ENCODE measurements around the gene PPP1R14D.
"Not testable (repeated sequence)": the region's sequence is repeated elsewhere in the genome, so short reads cannot be mapped to it uniquely, and the experiment has no call there.

The PPP1R14D gene

DNA sequence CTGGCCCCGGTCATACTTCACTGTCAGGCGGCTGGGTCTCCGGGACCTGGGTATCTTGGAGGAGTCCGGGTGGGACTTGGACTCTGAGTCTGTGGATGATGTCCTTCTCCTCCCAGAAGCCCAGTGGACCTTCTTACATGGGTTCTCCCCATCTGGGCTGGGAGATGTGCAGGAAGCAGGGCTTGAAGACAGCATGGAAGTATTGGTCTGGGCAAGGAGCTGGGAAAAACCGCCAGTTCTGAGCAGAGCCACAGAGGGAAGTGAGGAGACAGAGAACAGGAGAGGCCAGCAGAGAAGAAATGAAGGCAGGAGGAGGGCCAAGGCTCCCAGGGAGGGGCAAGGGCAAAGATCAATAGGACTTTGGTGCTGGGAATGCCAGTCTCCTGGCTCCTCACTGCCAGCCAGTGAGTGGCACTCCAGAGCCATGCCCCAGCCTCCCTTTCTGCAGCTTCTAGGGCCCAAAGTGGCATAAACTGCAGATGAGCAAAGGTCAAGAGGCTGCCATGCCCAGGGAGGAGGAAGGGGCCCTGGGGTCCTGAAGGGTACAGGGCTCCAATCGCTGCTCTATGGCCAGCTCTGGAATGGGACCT, at the start of gene PPP1R14D:
PPP1R14D (minus strand) TSS at position 262 of the 590 bp plus-strand sequence; CDS start at position 195, 67 bp downstream.
- in situ Hi-C loops (cut with MboI; ENCODE audit: low pct_unique_long_range_greater_than_20kb, low sequenced_read_pairs), result no loop called here
- DNase-seq, result no peak

GRCh38 chr15:40877694-40878093, 49.2 kb upstream of the PPP1R14D start:
- in situ Hi-C loops (cut with MboI; ENCODE audit: low pct_unique_long_range_greater_than_20kb, low sequenced_read_pairs), result no loop called here
- DNase-seq, result no peak

DNA sequence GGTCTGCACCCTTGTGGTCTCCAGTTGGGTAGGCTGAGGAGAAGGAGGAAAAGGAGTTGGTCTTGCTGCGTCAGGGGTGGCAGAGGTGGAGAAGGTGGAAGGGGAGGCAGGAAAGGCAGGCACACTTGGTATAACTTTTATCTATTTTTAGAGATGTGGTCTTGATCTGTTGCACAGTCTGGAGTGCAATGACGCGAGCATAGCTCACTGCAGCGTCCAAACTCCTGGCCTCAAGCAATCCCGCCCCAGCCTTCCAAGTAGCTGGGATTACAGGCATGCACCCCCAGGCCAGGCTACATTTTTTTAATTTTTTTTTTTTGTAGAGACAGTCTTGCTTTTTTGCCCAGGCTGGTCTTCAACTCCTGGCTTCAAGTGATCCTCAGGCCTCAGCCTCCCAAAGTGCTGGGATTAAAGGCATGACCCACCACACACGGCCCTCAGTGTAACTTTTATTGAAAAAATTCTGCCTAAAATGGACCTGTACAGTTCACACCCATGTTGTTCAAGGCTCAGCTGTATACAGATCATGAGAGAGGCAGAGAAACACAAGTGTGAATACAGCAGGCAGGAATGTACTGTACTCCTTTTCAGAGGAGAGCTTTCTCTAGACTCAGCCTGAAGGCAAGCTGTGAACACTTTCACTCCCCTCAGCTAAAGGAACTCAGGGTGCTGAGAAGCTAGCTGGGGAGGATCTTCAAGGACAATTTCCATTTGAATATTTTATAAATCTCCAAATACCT, 47.7 kb upstream of the PPP1R14D start:
- DNase-seq, result no peak

GRCh38 chr15:40873694-40874561, 45.4 kb upstream of the PPP1R14D start, which contains the start of gene RHOV:
RHOV (minus strand) TSS chr15:40874234; CDS start chr15:40874139, 95 bp downstream.
- peak; percentile 79 for DNase-seq
- in situ Hi-C loops (cut with MboI; ENCODE audit: low pct_unique_long_range_greater_than_20kb, low sequenced_read_pairs), result no loop called here

More for the DNA sequence above, 47.7 kb upstream of the PPP1R14D start:
- in situ Hi-C loops (cut with MboI; ENCODE audit: low pct_unique_long_range_greater_than_20kb, low sequenced_read_pairs), result no loop called here

GRCh38 chr15:40872791-40873693, 44.5 kb upstream of the PPP1R14D start:
- in situ Hi-C loops (cut with MboI; ENCODE audit: low pct_unique_long_range_greater_than_20kb, low sequenced_read_pairs), result no loop called here

GRCh38 chr15:40871749-40872617, 43.5 kb upstream of the PPP1R14D start:
- no peak for DNase-seq
- in situ Hi-C loops (cut with MboI; ENCODE audit: low pct_unique_long_range_greater_than_20kb, low sequenced_read_pairs), result no loop called here

More at GRCh38 chr15:40872791-40873693, 44.5 kb upstream of the PPP1R14D start:
- DNase-seq, result no peak

DNA sequence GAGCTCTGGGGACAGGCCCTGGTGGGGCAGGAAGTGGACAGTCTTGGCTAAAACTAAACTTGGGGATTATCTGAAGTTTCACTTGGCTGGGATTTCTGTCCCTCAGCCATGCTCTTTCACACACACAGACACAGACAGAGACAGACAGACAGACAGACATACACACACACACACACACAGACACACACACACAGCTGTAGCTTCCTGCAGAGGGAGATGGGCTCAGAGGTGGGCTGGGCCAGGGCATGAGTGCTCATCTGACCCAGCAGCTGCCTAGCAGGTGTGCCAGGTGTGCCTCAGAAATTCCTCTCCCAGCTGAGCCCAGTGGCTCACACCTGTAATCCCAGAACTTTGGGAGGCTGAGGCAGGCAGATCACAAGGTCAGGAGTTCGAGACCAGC, 42.2 kb upstream of the PPP1R14D start:
- no peak for DNase-seq
- in situ Hi-C loops (cut with MboI; ENCODE audit: low pct_unique_long_range_greater_than_20kb, low sequenced_read_pairs), result no loop called here

- DNase-seq, result no peak
- in situ Hi-C loops (cut with MboI; ENCODE audit: low pct_unique_long_range_greater_than_20kb, low sequenced_read_pairs), result no loop called here
Measured at GRCh38 chr15:40869686-40870085, 41.2 kb upstream of the PPP1R14D start.

GRCh38 chr15:40867199-40867598, 38.7 kb upstream of the PPP1R14D start:
- no peak for DNase-seq
- in situ Hi-C loops (cut with MboI; ENCODE audit: low pct_unique_long_range_greater_than_20kb, low sequenced_read_pairs), result no loop called here

- no peak for DNase-seq
- in situ Hi-C loops (cut with MboI; ENCODE audit: low pct_unique_long_range_greater_than_20kb, low sequenced_read_pairs), result no loop called here
Measured at GRCh38 chr15:40863660-40864270, 35.3 kb upstream of the PPP1R14D start.

DNA sequence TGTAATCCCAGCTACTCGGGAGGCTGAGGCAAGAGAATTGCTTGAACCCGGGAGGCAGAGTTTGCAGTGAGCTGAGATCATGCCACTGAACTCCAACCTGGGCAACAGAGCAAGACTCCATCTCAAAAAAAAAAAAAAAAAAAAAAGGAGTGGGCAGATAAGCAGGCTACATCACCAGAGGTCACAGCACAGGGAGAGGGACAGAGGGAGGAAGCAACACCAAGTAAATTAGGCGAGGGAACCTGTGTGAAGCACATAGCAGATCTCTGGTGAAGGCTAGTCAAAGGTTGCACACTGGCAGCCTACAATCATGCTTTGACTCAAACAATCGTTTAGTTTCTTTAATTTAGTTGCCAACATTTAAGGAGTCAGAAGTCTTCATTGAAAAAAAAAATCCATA, 32.6 kb upstream of the PPP1R14D start:
- in situ Hi-C loops (cut with MboI; ENCODE audit: low pct_unique_long_range_greater_than_20kb, low sequenced_read_pairs); DNase-seq: not testable (repeated sequence)

- DNase-seq, result peak; percentile 87
- in situ Hi-C loops (cut with MboI; ENCODE audit: low pct_unique_long_range_greater_than_20kb, low sequenced_read_pairs), result no loop called here
Measured at GRCh38 chr15:40859206-40859851, 30.8 kb upstream of the PPP1R14D start.

GRCh38 chr15:40858706-40859105, 30.2 kb upstream of the PPP1R14D start:
- in situ Hi-C loops (cut with MboI; ENCODE audit: low pct_unique_long_range_greater_than_20kb, low sequenced_read_pairs), result no loop called here
- no peak for DNase-seq

DNA sequence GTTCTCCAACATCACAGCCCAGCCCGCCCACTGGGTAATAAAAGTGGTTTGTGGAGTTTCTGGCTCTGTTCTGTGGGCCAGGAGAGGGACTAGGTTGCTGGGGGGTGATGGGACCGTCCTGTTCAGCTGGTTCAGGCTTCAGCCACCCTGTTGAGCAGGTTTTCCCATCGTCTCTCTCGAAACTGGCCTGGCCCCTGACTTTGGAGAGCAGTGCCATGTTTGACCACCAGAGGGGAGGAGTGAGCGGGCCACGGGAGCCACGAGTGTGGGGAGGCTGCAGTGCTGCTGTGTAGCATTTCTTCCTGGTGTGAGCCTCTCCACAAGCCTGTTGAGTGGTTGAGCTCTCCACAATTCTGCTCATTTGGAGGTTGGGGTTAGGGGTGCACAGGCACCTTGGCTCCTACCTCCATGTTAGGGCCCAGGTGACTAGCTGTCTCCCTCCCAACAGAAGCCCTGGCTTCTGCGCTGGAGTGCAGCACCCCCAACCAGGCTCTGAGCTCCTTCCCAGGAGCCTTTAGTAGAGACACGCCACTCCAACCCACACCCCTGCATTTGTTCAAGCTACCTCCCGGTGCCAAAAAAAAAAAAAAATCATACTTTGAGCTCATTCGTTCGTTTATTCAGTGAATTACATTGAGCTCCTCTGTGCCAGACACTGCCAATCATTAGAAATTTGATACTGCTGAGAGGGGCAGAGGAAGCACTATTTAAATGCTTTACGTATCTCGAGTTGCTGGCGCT, 29.3 kb upstream of the PPP1R14D start:
- peak; percentile 80 for DNase-seq
- in situ Hi-C loops (cut with MboI; ENCODE audit: low pct_unique_long_range_greater_than_20kb, low sequenced_read_pairs), result no loop called here

DNA sequence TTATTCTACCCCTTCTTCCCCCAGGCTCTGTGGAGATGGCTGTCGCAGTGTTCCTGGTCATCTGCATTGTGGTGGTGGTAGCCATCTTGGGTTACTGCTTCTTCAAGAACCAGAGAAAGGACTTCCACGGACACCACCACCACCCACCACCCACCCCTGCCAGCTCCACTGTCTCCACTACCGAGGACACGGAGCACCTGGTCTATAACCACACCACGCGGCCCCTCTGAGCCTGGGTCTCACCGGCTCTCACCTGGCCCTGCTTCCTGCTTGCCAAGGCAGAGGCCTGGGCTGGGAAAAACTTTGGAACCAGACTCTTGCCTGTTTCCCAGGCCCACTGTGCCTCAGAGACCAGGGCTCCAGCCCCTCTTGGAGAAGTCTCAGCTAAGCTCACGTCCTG, 28.2 kb upstream of the PPP1R14D start:
- in situ Hi-C loops (cut with MboI; ENCODE audit: low pct_unique_long_range_greater_than_20kb, low sequenced_read_pairs), result no loop called here
- DNase-seq, result no peak

DNA sequence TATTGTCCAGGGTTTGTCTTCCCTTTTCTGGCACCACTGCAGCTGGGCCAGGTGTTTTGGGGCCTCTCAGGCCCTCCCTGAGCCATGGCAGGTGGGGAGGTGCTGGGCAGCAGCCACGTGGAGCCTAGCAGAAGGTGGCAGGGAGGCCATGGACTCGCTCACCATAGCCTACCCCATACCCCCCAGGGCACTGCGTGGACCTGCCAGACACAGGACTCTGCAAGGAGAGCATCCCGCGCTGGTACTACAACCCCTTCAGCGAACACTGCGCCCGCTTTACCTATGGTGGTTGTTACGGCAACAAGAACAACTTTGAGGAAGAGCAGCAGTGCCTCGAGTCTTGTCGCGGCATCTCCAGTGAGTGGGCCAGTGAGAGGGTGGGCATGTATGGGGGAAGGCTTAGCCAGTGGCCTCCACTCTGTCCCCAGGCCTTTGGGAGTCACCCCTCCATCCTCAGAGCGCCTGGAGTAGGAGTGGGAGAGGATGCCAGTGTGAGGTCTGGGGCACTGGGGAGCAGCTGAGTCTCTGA, 27.3 kb upstream of the PPP1R14D start:
- in situ Hi-C loops (cut with MboI; ENCODE audit: low pct_unique_long_range_greater_than_20kb, low sequenced_read_pairs), result no loop called here
- DNase-seq, result no peak
